ENCODE results near the gene CLSTN1.
"Not testable (repeated sequence)": the region's sequence is repeated elsewhere in the genome, so short reads cannot be mapped to it uniquely, and the experiment has no call there.

CLSTN1 gene

DNA sequence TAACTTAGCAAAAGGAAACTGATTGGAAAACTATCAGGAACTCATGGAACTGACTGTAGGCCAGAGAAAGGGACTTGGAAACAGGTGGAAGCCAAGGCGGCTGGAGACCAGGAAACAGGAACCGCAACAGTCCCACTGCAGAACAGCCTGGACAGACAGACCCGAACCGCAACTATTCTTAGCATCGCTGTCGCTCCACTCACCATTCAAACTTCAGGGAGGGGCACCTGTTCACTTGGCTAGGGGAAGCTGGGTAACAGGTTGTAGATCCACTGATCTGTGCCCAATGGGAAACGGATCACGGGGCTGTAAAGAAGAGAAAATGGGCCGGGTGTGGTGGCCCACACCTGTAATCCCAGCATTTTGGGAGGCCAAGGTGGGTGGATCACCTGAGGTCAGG lies 61.9 kb downstream of the CLSTN1 start:
- no peak for DNase-seq (ENCODE audit: low spot score)

DNA sequence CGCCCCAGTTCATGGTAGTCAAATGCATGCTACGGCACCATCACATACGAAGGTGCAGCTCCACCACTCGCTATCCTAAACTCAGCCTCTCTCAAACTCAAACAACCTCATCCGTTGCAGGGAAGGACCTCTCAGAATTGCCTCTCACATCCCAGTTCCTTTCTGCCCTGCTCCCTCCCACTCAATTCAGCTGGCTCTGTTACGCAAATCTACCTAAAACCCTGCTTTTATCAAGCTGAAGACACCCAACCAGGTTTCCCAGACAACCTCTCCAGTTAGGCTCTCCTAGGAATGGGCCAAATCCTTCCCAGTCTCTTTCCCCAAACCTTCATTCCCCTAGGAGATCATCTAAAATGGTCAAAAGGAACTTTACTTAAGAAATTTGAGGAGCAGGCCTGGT lies 62.9 kb downstream of the CLSTN1 start:
- no peak for DNase-seq (ENCODE audit: low spot score)

DNA sequence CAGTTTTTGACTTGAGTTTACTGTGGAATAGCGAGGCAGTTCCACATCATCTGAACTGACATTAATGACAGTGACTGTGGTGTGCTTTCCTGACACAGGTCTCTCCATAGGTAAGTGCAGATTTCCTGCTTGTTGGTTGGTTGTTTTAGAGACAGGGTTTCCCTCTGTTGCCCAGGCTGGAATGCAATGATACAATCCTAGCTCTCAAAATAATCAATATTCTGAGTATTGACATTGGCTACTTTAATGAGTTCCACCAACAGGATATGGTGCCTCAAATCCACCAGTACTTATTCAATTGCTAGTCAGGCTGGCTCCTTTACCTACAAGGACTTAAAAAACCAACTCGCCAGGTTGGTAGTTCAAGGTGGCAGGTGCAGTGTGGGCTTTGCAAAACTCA lies 63.8 kb downstream of the CLSTN1 start:
- no peak for DNase-seq (ENCODE audit: low spot score)

DNA sequence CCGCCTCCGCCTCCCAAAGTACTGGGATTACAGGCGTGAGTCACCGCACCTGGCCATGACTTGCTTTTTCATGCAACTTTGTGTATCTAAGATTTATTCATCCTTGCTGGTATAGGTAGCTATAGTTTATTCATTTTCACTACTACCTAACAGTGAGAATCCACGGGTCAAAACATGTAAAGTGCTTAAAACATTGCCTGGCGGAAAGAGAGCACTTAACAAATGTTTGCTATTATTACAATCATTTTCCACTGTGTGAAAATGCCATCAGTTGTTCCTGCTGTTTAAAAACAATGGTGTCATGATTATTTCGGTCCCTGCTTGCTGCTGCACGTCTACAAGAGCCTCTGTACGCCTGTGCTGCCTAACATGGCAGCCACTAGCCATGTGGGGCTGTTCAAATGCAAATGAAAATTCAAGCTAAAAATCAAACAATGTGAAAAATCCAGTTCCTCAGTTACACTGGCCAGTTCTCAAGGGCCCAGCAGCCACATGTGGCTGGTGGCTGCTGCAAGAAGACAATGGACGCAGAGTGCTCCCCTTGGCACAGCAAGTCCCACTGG lies 65.1 kb downstream of the CLSTN1 start:
- DNase-seq (ENCODE audit: low spot score) = no peak

DNA sequence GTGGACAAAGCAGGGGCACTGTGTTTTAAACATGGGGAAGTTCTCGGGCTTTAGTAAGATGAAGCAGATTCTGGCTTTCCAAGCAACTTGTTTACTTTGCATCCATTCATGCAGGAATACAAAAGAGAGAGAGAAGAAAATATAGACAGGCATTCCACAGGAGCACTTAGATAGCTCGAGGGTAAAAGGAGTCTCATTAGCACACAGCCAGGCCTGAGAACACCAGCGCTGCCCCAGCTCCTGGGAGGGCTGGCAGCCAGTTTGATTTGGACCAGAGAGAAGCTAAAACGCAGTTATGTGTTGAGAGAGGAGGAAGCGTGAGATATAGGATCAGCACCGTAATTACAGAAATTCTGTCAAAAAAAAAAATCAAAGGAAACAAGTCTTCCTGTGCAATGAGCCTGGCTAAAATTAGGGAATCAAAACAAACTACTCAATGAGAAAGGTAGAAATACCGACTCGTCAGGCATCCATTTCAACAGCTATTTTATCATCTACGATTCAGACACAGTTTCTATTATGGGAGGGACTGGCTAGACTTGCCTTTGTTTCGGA lies 68.2 kb downstream of the CLSTN1 start:
- DNase-seq (ENCODE audit: low spot score) = no peak

DNA sequence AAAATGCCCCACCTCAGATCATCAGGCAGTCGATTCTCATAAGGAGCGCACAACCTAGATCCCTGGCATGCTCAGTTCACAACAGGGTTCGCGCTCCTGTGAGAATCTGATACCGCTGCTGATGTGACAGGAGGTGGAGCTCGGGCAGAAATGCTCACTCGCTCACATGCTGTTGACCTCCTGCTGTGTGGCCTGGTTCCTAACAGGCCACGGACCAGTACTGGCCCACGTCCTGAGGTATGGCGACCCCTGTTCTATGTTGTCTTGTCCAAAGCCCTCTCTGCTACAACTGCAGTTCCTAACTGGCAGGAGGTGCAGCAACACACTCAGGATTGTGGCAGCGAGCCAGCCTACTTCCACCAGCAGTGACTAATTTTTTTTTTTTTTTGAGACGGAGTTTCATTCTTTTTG lies 70.6 kb downstream of the CLSTN1 start:
- peak; percentile 80 for DNase-seq (ENCODE audit: low spot score)

DNA sequence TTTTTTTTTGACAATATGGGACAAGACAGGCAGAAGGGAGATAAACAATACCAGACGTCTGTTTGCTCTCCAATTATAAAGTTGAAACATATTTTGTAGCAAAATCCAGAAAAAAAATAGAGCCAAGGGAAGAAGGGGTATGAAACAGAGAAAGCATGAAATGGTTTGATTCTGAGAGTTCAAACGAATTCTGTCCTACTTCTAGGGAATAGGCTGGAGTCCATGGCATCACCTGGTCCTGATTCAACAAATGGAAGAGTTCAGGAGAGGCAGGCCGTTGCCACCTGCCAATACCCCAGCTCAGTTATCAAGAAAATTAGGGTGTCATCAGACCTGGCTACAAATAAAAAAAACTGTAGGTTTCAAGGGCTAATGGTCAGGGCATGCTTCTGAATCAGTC lies 71.8 kb downstream of the CLSTN1 start:
- DNase-seq (ENCODE audit: low spot score) = no peak

DNA sequence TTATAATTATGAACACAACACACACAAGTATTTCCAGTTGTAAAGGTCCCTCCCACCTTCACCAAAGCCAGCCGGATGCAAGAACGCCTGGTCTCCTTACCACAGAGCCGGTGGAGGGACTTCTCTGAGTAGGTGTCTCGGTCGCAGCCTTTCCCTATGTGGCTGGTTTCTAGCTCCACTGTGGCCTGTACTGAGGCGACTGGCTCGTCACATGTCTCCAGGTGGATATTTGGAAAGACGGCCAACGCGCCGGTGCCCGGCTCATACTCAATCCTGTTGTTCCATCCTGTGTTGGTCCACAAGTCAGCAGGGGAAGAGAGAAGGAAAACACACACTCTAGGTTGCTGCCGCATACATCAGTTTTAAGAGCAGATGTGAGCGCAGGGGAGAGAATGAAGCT lies 74.4 kb downstream of the CLSTN1 start:
- DNase-seq (ENCODE audit: low spot score) = no peak

DNA sequence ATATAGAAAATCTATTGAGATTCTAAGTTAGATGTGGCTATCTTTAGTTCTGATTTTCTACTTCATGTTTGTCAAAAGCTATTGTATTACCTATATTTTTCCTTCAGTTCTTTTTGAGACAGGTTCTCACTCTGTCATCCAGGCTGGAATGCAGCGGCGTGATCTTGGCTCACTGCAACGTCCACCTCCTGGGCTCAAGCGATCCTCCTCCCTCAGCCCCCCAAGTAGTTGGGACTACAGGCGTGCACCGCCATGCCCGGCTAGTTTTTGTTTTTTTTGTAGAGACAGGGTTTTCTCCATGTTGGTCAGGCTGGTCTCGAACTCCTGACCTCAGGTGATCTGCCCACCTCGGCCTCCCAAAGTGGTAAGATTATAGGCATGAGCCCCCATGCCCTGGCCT lies 75.4 kb downstream of the CLSTN1 start:
- DNase-seq (ENCODE audit: low spot score) = not testable (repeated sequence)

DNA sequence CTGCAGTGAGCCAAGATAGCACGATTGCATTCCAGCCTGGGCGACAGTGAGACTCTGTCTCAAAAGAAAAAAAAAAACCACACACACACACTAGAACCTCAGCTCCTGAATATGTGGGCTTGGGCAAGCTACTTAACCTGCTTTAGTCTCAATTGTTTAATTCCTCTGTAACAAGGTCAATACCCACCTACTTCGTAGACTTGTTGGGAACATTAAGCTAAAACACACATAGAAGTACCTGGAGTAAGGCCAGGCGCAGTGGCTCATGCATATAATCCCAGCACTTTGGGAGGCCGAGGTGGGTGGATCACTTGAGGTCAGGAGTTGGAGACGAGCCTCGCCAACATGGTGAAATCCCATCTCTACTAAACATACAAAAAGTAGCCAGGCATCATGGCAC lies 77.1 kb downstream of the CLSTN1 start:
- no peak for DNase-seq (ENCODE audit: low spot score)

DNA sequence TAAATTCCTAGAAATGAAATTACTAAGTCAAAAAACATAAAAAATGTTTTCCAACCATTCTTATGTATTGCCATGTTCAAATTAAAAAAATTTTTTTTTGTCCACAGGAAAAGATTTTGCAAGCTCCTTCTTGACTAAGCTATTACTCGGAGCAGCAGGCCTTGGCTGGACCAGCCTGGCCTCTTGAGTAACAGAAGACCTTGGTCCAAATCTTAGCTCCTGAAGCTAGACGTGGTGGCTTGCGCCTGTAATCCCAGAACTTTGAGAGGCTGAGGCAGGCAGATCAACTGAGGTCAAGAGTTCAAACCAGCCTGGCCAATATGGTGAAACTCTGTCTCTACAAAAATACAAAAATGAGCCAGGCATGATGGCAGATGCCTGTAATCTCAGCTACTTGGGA lies 77.6 kb downstream of the CLSTN1 start:
- peak; percentile 35 for DNase-seq (ENCODE audit: low spot score)

DNA sequence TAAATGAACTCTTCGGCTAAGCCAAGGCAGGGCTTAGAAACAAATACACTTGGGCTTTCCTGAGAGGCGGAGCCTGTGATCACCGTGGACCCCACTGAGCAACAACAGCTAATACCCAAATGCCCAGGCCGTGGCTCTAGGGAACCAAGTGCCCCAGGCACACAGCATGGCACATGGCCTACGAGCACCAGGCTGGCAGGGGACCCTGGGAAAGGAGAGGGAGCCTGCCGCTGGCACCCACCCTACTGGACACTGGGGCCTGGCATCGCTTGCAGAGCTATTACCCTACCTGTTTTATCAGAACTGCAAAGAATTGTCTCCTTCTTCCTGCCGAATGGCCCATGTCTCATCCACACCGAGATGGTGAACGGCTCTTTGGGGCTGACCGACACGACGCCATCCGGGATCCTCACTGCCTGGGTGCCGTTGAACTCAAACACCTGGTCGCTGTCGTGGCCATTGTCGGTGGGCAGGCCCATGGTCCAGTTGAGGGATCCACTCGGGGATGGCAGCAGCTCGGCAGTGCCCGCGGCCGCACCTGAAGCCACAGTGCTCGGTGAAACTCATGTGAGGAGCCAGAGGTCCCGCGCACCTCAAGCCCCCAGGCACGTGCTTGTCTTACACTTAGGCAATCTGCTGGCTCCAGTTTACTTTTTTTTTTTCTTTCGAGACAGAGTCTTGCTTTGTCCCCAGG lies 79.5 kb downstream of the CLSTN1 start:
- DNase-seq (ENCODE audit: low spot score) = no peak

DNA sequence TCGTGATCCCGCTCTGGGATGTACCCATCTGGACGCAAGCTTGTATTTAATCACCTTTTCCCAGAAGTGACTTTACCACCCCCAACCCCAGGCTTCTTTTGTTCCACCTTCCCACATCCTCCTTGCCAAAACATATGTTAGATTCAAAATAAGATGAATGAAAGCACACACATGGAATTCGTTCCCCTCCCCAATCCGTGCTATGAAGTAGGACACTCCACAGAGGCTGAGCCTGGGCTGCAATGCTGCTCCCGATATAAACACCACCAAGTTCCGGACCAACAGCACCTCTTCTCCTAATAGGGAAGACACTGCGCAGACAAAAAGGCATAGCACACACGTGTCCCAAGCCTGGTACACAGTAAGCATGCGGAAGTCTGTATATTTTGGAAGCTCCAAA lies 86.1 kb downstream of the CLSTN1 start:
- DNase-seq (ENCODE audit: low spot score) = no peak

DNA sequence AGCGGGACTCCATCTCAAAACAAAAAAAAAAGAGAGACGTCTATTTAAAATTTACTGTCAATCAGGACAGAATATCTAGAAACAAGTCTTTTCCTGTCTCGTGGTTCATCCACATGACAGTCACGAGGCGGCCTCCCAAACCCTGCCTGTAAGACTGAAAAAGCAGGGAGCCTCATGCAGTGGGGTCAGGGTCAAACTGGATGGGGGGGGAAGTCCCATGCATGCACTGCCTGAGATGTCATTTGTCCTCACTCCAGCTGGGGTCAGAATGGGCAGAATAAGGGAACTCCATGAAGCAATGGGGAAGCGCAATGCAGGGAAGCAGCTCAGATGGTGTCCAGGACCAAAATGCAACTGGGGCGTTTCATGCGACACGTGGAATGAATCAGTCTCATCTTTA lies 86.7 kb downstream of the CLSTN1 start:
- DNase-seq (ENCODE audit: low spot score) = no peak

DNA sequence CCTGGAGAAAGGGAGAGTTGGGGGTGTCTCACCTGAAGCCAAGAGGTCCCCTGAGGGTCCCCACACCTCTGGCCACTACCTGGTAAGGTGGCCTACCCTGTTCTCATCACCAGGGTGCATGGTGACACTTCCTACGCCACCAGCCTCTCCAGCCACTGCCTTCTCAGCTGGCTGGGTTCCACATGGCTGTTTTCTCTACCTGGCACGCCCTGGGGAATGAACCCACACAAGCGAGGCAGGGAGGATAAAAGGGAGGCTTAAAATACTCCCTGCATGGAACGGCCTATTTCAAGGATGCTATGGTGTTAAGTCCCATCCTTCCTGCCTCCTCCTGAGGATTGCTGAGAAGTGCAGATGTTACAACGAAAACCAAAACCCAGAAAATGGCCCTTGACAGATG lies 87.5 kb downstream of the CLSTN1 start:
- DNase-seq (ENCODE audit: low spot score) = peak; percentile 4

DNA sequence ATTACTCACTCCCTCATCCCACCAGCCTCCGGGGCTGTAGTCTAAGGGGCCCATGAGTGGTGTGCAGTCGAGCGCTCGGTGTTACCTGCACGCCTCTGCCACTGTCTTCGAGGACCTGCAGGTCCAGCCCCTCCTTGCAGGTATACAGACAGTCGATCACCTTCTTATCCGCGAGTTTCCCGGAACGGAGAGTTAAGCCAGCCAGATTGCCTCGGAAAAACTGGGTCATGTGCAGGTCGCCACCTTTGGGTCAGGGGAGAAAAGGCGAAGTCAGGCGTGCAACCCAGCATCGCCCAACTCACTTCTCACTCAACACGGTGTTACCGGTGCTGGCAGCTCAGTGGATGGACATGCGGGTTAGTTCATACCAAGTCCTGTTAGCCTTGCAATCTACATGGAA lies 88.0 kb downstream of the CLSTN1 start:
- DNase-seq (ENCODE audit: low spot score) = no peak

DNA sequence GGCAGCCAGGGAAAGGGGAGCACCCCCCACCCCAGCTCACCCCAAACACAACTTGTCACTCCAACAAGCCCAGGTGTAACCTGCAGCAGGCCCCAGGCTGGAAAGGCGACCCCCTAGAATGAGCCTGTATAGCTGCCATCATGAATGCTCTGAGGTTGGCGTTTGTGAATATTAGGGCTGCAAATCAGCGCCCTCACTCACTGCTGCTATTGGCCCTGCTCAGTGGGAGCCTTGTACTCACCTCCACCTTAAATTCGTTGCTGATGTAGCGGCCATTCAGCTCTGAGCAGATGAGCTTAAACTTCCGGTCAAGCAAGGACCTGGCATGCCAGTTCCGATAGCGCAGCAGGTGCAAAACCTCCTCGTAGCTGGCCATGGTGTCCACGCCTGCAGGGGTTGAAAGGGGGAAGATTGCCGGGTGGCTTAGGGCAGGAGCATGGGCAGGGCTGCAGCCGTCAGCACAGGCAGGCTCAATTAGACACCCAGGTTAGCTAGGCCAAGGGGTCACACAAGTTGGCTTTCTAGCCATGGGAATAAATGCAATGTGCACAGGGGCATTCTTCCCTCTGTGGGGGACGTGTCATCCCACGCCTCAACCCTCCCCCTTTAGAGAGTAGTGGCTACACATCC lies 90.5 kb downstream of the CLSTN1 start:
- no peak for DNase-seq (ENCODE audit: low spot score)

DNA sequence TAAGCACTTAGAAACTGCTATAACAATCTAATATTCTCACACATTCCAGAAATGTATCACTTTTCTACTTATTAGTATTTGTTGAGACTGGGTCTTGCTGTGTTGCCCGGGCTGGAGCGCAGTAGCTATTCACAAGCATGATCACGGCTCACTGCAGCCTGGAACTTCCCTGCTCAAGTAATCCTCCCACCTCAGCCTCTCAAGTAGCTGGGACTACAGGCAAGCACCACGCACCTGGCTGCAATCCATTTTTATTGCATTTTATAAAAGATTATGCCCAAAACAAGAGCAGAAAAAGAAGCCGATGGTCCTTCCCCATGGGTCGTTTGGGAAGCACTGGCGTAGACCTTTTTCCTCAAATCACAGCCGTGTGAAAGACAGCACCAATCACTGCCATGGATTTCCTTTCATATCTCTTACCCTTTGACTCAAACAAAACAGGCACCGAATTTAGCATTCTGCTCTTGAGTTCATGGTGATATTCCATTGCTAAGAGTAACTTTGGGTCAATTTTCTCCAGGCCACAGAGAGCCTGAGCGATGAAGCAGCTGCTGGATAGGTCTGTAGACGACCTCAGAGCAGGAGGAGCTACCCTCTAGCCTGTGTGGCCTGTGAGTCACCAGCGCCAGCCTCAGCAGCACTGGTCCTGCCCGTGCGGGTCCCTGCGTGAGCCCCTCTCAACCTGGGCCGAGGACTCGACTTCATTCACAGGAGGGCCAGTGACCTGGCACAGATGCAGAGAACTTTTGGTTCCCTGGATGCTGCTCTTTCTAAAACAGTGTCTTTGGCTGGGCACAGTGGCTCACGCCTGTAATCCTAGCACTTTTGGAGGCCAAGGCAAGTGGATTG lies 91.4 kb downstream of the CLSTN1 start:
- no peak for DNase-seq (ENCODE audit: low spot score)

DNA sequence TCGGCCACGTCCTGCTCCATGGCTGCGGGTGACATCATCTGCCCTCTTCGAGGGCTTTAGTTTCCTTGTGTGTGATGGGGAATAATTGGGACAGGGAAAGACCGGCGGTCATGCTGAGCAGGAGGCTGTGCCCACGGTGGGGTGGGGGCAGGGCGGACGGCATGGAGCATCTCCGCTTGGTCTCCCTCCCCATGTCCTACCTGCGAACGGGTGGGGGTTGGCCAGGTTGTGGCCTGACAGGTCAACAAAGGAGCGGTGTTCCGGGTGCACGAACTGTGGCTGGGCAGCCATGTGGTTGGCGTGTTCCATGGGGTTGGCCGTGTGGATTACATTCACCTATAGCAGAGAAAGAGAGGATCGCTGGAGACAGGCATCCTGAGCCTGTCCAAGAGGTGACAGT lies 92.2 kb downstream of the CLSTN1 start:
- no peak for DNase-seq (ENCODE audit: low spot score)

DNA sequence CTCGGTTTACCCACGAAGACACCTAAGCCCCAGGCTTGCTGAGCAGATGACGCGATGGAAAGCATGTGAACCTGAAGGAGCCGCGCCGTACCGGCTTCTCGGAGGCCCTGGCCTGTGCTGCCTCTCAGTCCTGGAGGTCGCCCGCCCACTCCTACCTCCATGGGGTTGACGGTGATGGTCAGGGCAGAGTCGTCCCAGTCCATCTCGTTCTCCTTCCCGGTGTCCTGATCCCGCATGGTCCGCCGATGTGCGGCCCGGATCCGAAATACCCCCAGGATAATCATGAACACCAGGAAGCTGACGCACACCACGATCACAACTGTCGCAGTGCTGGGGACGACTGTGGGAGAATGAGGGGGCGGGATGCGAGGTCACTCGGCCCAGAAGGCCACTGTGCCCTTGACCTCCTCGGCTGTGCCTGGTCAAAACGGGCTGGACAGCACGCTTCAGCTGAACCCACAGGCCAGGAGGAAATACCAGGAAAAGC lies 92.7 kb downstream of the CLSTN1 start:
- no peak for DNase-seq (ENCODE audit: low spot score)

DNA sequence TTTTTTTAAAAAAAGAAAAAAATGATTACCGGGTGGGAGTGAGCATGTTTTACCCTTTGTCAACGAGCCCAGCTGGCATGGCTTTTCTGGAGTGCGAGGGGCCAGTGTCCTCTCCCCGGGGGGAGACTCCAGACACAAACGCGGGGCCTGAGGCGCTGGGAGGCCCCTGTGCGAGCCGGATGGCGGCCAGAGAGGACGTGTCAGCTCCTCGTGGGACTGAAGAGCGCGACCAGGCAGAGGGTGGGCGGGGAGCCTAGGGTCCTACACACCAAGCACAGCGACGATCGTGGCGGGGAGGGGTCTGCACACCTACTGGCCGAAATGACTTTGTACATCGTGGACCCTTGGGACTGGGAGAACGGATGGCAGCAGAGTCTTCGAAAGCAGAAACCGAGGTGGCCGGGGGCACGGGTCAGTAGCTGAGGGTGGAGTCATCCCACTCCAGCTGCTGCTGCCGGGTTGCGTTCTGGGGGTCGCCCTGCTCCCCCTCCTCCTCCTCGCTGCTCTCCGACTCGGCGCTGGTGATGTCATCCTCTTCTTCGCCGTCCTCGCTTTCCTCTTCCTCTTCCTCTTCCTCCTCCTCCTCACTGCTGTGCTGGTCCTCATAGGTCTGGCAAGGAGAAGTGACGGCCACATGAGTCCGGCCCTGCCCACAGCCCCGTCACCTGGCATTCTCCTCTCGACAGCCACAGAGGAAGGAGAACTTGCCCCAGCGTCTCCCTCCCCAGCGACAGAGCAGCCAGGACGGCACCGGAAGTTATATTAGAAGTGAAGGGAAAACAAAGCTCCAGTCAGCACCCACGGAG lies 93.5 kb downstream of the CLSTN1 start:
- DNase-seq (ENCODE audit: low spot score) = no peak

DNA sequence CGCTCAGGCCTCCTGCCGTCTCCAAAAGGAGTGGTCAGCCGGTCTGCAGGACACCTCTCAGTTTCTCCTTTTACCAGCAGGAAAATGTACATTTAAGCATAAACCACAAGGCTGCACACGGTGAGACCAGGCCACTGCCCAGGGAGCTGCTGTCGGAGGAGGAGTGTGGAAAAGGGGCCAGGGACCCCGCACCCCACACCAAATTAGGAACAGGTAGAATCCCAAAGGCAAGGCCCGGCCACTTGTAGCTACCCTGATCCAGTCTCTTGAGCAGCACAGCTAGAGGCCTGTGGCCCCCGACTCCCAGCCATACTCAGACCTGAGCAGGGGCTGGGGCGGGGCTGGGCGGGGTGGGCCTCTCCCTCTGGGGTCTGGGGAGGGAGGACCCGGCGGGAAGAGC lies 94.2 kb downstream of the CLSTN1 start:
- DNase-seq (ENCODE audit: low spot score) = no peak

Measured in GM03348 (cell line).